Gastrocnemius medialis (tissue), 4 donors: ENCODE measurements around the gene WDR20. TPM values are rescaled to one million over a fixed set of nuclear protein-coding genes. Genes with fewer than 3 reads are reported as not detected.

Source experiments
- ATAC-seq, 2 donors: fragments of 150-250 bp; one replicate each; pipeline ENCODE4 v1.9.1; 2016
- DNase-seq, 2 donors: peaks; one replicate each; pipeline ENCODE4 v3.0.0-alpha.2; 2019
- H3K27ac ChIP-seq, 4 donors: fragments of 200-600 bp; sonication (generic); 1 replicate in 1 of 4; 2 replicates in 3 of 4; pipeline ENCODE4 v1.5.1; 2016 to 2018; ENCODE audit warnings: mild to moderate bottlenecking in 2 of 4, moderate library complexity in 1 of 4
- H3K27me3 ChIP-seq, 3 donors: fragments of 200-600 bp; sonication (generic) in 2 of 3; 1 replicate in 1 of 3; 2 replicates in 2 of 3; pipeline versions ENCODE4 v1.5.1 to v1.6.0; 2016 to 2019; ENCODE audit warnings: mild to moderate bottlenecking in 1 of 3, moderate library complexity in 1 of 3
- H3K36me3 ChIP-seq, 2 donors: fragments of 200-600 bp; sonication (generic) in 1 of 2; one replicate each; pipeline ENCODE4 v1.5.1; 2017 to 2018
- H3K4me1 ChIP-seq, 2 donors: fragments of 200-600 bp; sonication (generic) in 1 of 2; one replicate each; pipeline ENCODE4 v1.5.1; 2016 to 2017; ENCODE audit warnings: mild to moderate bottlenecking in 2 of 2
- H3K4me3 ChIP-seq, 4 donors: fragments of 200-600 bp; sonication (generic) in 3 of 4; 1 replicate in 1 of 4; 2 replicates in 3 of 4; pipeline ENCODE4 v1.5.1; 2016 to 2019; ENCODE audit warnings: mild to moderate bottlenecking in 2 of 4
- H3K9me3 ChIP-seq, 3 donors: fragments of 200-600 bp; sonication (generic) in 2 of 3; 1 replicate in 1 of 3; 2 replicates in 2 of 3; pipeline ENCODE4 v1.5.1; 2016 to 2019
- CTCF ChIP-seq, 5 experiments: fragments of 450-650 bp in 3 of 5; fragments of 200-600 bp in 2 of 5; sonication (generic) in 2 of 5; IDR thresholded peaks in 4 of 5; conservative IDR thresholded peaks in 1 of 5; 1 replicate in 4 of 5; 2 replicates in 1 of 5; pipeline ENCODE4 v1.5.1; 2016 to 2019; ENCODE audit warnings: antibody characterized with exemption in 5 of 5, mild to moderate bottlenecking in 3 of 5, moderate library complexity in 3 of 5
- POLR2A ChIP-seq, 2 donors: fragments of 450-650 bp; IDR thresholded peaks; one replicate each; pipeline ENCODE4 v1.6.1; 2017; ENCODE audit warnings: antibody characterized with exemption in 2 of 2, mild to moderate bottlenecking in 2 of 2, moderate library complexity in 2 of 2
- in situ Hi-C, 4 donors: fragments of 200-750 bp; cut with MboI; loops; one replicate each; pipeline versions ENCODE4 v1.15.0 to v1.8.0; 2017; ENCODE audit warnings: low sequenced_read_pairs in 4 of 4
- intact Hi-C: fragments of 100-400 bp; cut with DNase I; formaldehyde crosslinking; loops from one replicate; pipeline ENCODE4 v1.15.1; 2023; ENCODE audit warnings: low total_unique reads
- total RNA-seq, 4 donors: library from RNA; depleted of rRNA; stranded (reverse); fragments of >200 nt; gene quantifications; one replicate each; pipeline versions ENCODE4 v1.1.0 to v1.2.3, GENCODE V29; 2016

WDR20 gene
- total RNA-seq, 4 donors from 2014 or later = 18.1 to 49.7 (median 21.0) TPM

GRCh38 chr14:102154121-102154520 is 14.4 kb downstream of the WDR20 start:
- H3K4me1 ChIP-seq = peaks cover 9 to 28% of the 10 kb centered on the region in 2 donors
- intact Hi-C loops = no loop called here
- ATAC-seq = no peak

GRCh38 chr14:102154821-102155549 is 15.3 kb downstream of the WDR20 start:
- DNase-seq = no peak
- intact Hi-C loops = no loop called here
- no peak overlapping the region for H3K4me3 ChIP-seq
- H3K4me1 ChIP-seq = peaks cover 9 to 28% of the 10 kb centered on the region in 2 donors
- no peaks in the 10 kb centered on the region for H3K36me3 ChIP-seq
- in situ Hi-C loops = no loop called here
- no peak for ATAC-seq
- TF ChIP-seq POLR2A (IDR thresholded peaks at IDR 0.05) (no peak), CTCF (IDR thresholded peaks at IDR 0.05 in 4 of 5, conservative IDR thresholded peaks at IDR 0.05 in 1 of 5) (no peak)
- no peaks in the 10 kb centered on the region for H3K9me3 ChIP-seq
- no peaks in the 10 kb centered on the region for H3K27me3 ChIP-seq
- H3K27ac ChIP-seq = no peak overlapping the region

More at GRCh38 chr14:102154121-102154520, 14.4 kb downstream of the WDR20 start:
- Histone ChIP-seq H3K36me3 (no peaks in the 10 kb centered on the region), H3K27ac (no peak overlapping the region), H3K27me3 (no peaks in the 10 kb centered on the region), H3K9me3 (no peaks in the 10 kb centered on the region), H3K4me3 (no peak overlapping the region)
- in situ Hi-C loops = no loop called here
- no peak for DNase-seq
- TF ChIP-seq POLR2A (IDR thresholded peaks at IDR 0.05) = no peak
- no peak for TF ChIP-seq CTCF (IDR thresholded peaks at IDR 0.05 in 4 of 5, conservative IDR thresholded peaks at IDR 0.05 in 1 of 5)

GRCh38 chr14:102157346-102157745 is 17.6 kb downstream of the WDR20 start:
- intact Hi-C loops = no loop called here
- Histone ChIP-seq H3K36me3 (no peaks in the 10 kb centered on the region), H3K9me3 (no peaks in the 10 kb centered on the region), H3K27ac (no peak overlapping the region), H3K27me3 (no peaks in the 10 kb centered on the region), H3K4me3 (no peak overlapping the region), H3K4me1 (peaks cover 9 to 23% of the 10 kb centered on the region in 2 donors)
- DNase-seq (no peak), ATAC-seq (no peak)
- in situ Hi-C loops = no loop called here
- no peak for TF ChIP-seq CTCF (IDR thresholded peaks at IDR 0.05 in 4 of 5, conservative IDR thresholded peaks at IDR 0.05 in 1 of 5)
- TF ChIP-seq POLR2A (IDR thresholded peaks at IDR 0.05) = no peak

- no peak for DNase-seq
- Histone ChIP-seq H3K4me1 (peaks cover 9 to 27% of the 10 kb centered on the region in 2 donors), H3K9me3 (no peaks in the 10 kb centered on the region), H3K4me3 (no peak overlapping the region), H3K27me3 (no peaks in the 10 kb centered on the region), H3K36me3 (no peaks in the 10 kb centered on the region), H3K27ac (no peak overlapping the region)
- intact Hi-C loops = no loop called here
- no peak for ATAC-seq
- in situ Hi-C loops = no loop called here
- TF ChIP-seq CTCF (IDR thresholded peaks at IDR 0.05 in 4 of 5, conservative IDR thresholded peaks at IDR 0.05 in 1 of 5) (no peak), POLR2A (IDR thresholded peaks at IDR 0.05) (no peak)
These were observed 19.1 kb downstream of the WDR20 start for GRCh38 chr14:102158797-102159196.
